ENCODE measurements around the gene BOC.

DNA sequence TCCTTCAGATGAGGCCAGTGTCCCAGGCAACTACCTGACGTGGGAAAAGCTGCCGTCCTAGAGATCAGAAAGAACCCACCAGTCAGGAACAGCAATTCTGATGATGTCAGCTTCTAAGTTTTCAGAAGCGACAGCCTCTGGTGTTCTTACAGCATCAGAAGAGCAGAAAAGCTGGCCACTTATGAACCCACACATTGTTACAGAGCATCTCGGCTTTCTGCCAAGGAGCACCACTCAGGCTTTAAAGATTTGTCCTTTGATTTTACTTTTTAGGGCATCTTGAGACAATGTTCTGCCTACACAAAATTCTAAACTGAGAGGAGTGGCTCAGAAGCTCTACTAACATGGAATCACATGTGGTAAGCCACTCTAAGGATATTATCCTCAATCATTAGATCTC, 49.7 kb upstream of the BOC start:
- TF ChIP-seq RAD21 (IDR thresholded peaks at IDR 0.05; ENCODE audit: low read depth) (no peak), ZBTB7A (IDR thresholded peaks at IDR 0.05; ENCODE audit: low read depth) (no peak), EP300 (IDR thresholded peaks at IDR 0.05; ENCODE audit: borderline replicate concordance) (no peak), FOXM1 (IDR thresholded peaks at IDR 0.05; ENCODE audit: borderline replicate concordance, low read depth) (no peak), TAF1 (IDR thresholded peaks at IDR 0.05; ENCODE audit: low read depth) (no peak), TCF12 (IDR thresholded peaks at IDR 0.05; ENCODE audit: low read depth) (no peak)
- TF ChIP-seq, protein P1, sequence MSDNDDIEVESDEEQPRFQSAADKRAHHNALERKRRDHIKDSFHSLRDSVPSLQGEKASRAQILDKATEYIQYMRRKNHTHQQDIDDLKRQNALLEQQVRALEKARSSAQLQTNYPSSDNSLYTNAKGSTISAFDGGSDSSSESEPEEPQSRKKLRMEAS (IDR thresholded peaks at IDR 0.05) = no peak
- TF ChIP-seq, protein P2, sequence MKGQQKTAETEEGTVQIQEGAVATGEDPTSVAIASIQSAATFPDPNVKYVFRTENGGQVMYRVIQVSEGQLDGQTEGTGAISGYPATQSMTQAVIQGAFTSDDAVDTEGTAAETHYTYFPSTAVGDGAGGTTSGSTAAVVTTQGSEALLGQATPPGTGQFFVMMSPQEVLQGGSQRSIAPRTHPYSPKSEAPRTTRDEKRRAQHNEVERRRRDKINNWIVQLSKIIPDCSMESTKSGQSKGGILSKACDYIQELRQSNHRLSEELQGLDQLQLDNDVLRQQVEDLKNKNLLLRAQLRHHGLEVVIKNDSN (IDR thresholded peaks at IDR 0.05) = no peak
